ENCODE measurements around the gene TGFBI. TPM values are rescaled to one million over a fixed set of nuclear protein-coding genes. Genes with fewer than 3 reads are reported as not detected.

TGFBI gene
- polyA plus RNA-seq, 3 donors, result 480 to 653 (median 565) TPM

DNA sequence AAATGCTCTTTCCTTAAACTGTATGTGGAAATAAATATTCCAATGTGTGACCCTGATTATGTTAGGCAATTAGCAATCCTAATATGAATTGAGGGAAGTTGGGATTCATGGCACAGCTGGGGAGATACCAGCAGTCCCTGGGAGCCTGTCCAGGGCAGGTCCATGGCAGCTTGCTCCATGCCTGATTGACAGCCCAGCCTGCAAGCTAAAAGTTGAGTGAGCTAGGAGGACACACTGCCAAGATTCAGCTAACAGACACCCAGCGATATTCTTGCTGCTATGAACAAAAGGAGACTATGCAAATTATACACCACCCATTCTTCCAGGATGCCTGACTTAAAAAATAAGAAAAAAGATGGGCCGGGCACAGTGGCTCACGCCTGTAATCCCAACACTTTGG is 6.2 kb downstream of the TGFBI start:
- Histone ChIP-seq H3K4me1 (ENCODE audit: control insufficient read depth in 1 of 2, insufficient read depth in 2 of 2, low read length in 2 of 2) (peaks cover 68 to 80% of the 10 kb centered on the region in 2 donors), H3K79me2 (ENCODE audit: insufficient read depth, low read length) (peaks cover 36% of the 10 kb centered on the region), H3K36me3 (replicated peaks in 1 of 2; ENCODE audit: control insufficient read depth in 1 of 2, insufficient read depth in 2 of 2, low read length in 2 of 2) (peaks cover 72 to 84% of the 10 kb centered on the region in 2 donors), H2AFZ (ENCODE audit: insufficient read depth, low read depth, low read length, poor library complexity, severe bottlenecking) (no peak overlapping the region), H3K4me3 (replicated peaks in 1 of 3; ENCODE audit: low read depth in 2 of 3, low read length in 3 of 3) (no peak overlapping the region), H3K9ac (ENCODE audit: insufficient read depth, low read length, poor library complexity, severe bottlenecking) (no peak overlapping the region), H3K9me3 (replicated peaks in 1 of 2; ENCODE audit: control insufficient read depth in 1 of 2, insufficient read depth in 1 of 2, low read length in 2 of 2) (peaks cover 0 to 5% of the 10 kb centered on the region in 2 donors), H4K20me1 (ENCODE audit: insufficient read depth, low read length) (peaks cover 100% of the 10 kb centered on the region), H3K27me3 (ENCODE audit: control insufficient read depth in 2 of 2, insufficient read depth in 2 of 2, low read length in 2 of 2) (no peaks in the 10 kb centered on the region), H3K27ac (ENCODE audit: low read depth in 1 of 2, low read length in 2 of 2) (peak overlapping the region in 1 of 2 donors; percentile 57), H3K4me2 (replicated peaks; ENCODE audit: extremely low read depth, low read length, poor library complexity, severe bottlenecking) (no peak overlapping the region)
- H3K27me3 Mint-ChIP-seq (ENCODE audit: low read depth in 3 of 3), result peaks cover 1 to 6% (median 4%) of the 10 kb centered on the region in 3 donors
- TF ChIP-seq, protein P1, sequence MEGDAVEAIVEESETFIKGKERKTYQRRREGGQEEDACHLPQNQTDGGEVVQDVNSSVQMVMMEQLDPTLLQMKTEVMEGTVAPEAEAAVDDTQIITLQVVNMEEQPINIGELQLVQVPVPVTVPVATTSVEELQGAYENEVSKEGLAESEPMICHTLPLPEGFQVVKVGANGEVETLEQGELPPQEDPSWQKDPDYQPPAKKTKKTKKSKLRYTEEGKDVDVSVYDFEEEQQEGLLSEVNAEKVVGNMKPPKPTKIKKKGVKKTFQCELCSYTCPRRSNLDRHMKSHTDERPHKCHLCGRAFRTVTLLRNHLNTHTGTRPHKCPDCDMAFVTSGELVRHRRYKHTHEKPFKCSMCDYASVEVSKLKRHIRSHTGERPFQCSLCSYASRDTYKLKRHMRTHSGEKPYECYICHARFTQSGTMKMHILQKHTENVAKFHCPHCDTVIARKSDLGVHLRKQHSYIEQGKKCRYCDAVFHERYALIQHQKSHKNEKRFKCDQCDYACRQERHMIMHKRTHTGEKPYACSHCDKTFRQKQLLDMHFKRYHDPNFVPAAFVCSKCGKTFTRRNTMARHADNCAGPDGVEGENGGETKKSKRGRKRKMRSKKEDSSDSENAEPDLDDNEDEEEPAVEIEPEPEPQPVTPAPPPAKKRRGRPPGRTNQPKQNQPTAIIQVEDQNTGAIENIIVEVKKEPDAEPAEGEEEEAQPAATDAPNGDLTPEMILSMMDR (IDR thresholded peaks at IDR 0.05), result no peak
- H3K4me3 Mint-ChIP-seq, result no peak overlapping the region
- intact Hi-C loops (cut with micrococcal nuclease), result loop anchor here in 1 of 2 donors (5.0 kb wide), 2 partner anchors 38 to 58 kb away; no protein-coding TSS in a partner anchor
- peak overlapping the region in 1 of 7 donors; percentile 45 for H3K27ac Mint-ChIP-seq
- H3K36me3 Mint-ChIP-seq, result peaks cover 93 to 94% of the 10 kb centered on the region in 2 donors
- H3K9me3 Mint-ChIP-seq, result peaks cover 0 to 16% (median 13%) of the 10 kb centered on the region in 7 donors
- H3K4me1 Mint-ChIP-seq, result peaks cover 76% of the 10 kb centered on the region
- no peak for DNase-seq
- 86% methylated on average over 2 of the region's 3 CpGs for WGBS (ENCODE audit: insufficient coverage)

DNA sequence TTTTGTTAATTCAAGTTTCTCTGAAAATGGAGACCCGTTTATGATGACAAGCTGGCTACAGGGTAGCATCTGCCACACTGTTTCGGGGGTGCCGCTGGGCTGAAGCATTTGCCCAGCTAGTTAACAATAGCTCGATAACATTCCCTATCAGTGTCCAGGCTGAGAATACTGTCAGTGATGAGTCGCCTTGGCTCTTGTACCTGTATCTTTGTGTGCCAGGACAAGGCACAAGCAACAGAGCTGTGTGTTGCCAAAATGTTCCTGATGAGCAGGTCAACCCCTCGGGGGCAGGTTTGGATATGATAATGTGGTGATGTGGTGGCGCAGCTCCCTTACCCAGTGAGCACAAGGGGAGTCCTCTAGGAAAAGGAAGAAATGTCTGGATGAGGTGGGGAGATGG is 7.0 kb downstream of the TGFBI start:
- H3K36me3 ChIP-seq (replicated peaks in 1 of 2; ENCODE audit: control insufficient read depth in 1 of 2, insufficient read depth in 2 of 2, low read length in 2 of 2), result peaks cover 80 to 93% of the 10 kb centered on the region in 2 donors
- H3K9me3 ChIP-seq (replicated peaks in 1 of 2; ENCODE audit: control insufficient read depth in 1 of 2, insufficient read depth in 1 of 2, low read length in 2 of 2), result peaks cover 0 to 5% of the 10 kb centered on the region in 2 donors
- H3K4me3 Mint-ChIP-seq, result no peak overlapping the region
- peaks cover 95 to 96% of the 10 kb centered on the region in 2 donors for H3K36me3 Mint-ChIP-seq
- no peak overlapping the region for H3K4me2 ChIP-seq (replicated peaks; ENCODE audit: extremely low read depth, low read length, poor library complexity, severe bottlenecking)
- peaks cover 100% of the 10 kb centered on the region for H4K20me1 ChIP-seq (ENCODE audit: insufficient read depth, low read length)
- DNase-seq, result no peak
- intact Hi-C loops (cut with micrococcal nuclease), result no loop called here
- H3K4me3 ChIP-seq (replicated peaks in 1 of 3; ENCODE audit: low read depth in 2 of 3, low read length in 3 of 3), result no peak overlapping the region
- H3K27me3 ChIP-seq (ENCODE audit: control insufficient read depth in 2 of 2, insufficient read depth in 2 of 2, low read length in 2 of 2), result no peaks in the 10 kb centered on the region
- H3K27ac Mint-ChIP-seq, result peak overlapping the region in 5 of 7 donors; percentile 14 to 83 (median 45)
- peaks cover 0 to 16% (median 13%) of the 10 kb centered on the region in 7 donors for H3K9me3 Mint-ChIP-seq
- peaks cover 60 to 74% of the 10 kb centered on the region in 2 donors for H3K4me1 ChIP-seq (ENCODE audit: control insufficient read depth in 1 of 2, insufficient read depth in 2 of 2, low read length in 2 of 2)
- peaks cover 1 to 6% (median 4%) of the 10 kb centered on the region in 3 donors for H3K27me3 Mint-ChIP-seq (ENCODE audit: low read depth in 3 of 3)
- WGBS (ENCODE audit: insufficient coverage), result 97% methylated on average over 6 of the region's 7 CpGs
- TF ChIP-seq, protein P1 (IDR thresholded peaks at IDR 0.05), result no peak
- H3K9ac ChIP-seq (ENCODE audit: insufficient read depth, low read length, poor library complexity, severe bottlenecking), result peak overlapping the region; percentile 25
- no peak overlapping the region for H2AFZ ChIP-seq (ENCODE audit: insufficient read depth, low read depth, low read length, poor library complexity, severe bottlenecking)
- H3K79me2 ChIP-seq (ENCODE audit: insufficient read depth, low read length), result peaks cover 28% of the 10 kb centered on the region
- H3K27ac ChIP-seq (ENCODE audit: low read depth in 1 of 2, low read length in 2 of 2), result peak overlapping the region in 1 of 2 donors; percentile 52
- H3K4me1 Mint-ChIP-seq, result peaks cover 71% of the 10 kb centered on the region
